Colonic mucosa (tissue), 4 donors: ENCODE data around the gene SMTN. TPM values are rescaled to one million over a fixed set of nuclear protein-coding genes. Genes with fewer than 3 reads are reported as not detected.

Source experiments
- DNase-seq: peaks from one replicate; pipeline ENCODE4 v3.0.0-alpha.2; 2020
- H3K27ac ChIP-seq: fragments of 200-600 bp; one replicate; pipeline ENCODE4 v1.8.0; 2021
- H3K27me3 ChIP-seq: fragments of 200-600 bp; one replicate; pipeline ENCODE4 v1.8.0; 2021
- H3K36me3 ChIP-seq: fragments of 200-600 bp; one replicate; pipeline ENCODE4 v1.8.0; 2021
- H3K4me1 ChIP-seq: fragments of 200-600 bp; one replicate; pipeline ENCODE4 v1.8.0; 2021; ENCODE audit warnings: mild to moderate bottlenecking
- H3K4me3 ChIP-seq: fragments of 200-600 bp; one replicate; pipeline ENCODE4 v1.8.0; 2021
- H3K9ac ChIP-seq, 2 donors: one replicate each; pipeline ENCODE4 v1.7.0; 2013; ENCODE audit warnings: control low read depth in 2 of 2, low read depth in 2 of 2, low read length in 2 of 2
- H3K9me3 ChIP-seq: fragments of 200-600 bp; one replicate; pipeline ENCODE4 v1.8.0; 2021
- intact Hi-C: fragments of 100-400 bp; cut with DNase I; formaldehyde crosslinking; loops from one replicate; pipeline ENCODE4 v1.14.1; 2022
- total RNA-seq, 2 donors: library from RNA; stranded (reverse); fragmentation: NEBNext Ultra II Directional in 1 of 2; extraction: Animal tissue kit (Norgen Biotek cat#: 25700) in 1 of 2; gene quantifications; one replicate each; pipeline ENCODE4 v1.2.1, GENCODE V29; 2021
- TF ChIP-seq, protein P1 (sequence below): fragments of 200-600 bp; IDR thresholded peaks from one replicate; pipeline ENCODE4 v1.8.0; 2022; ENCODE audit warnings: antibody characterized with exemption, mild to moderate bottlenecking
- donor health status: healthy.
- donor health status: DM: no; HTN: no; CAD: no.
- donor health status: DM: no; HTN: no; CAD: no.

SMTN gene
- total RNA-seq, 2 donors from 2014 or later: 152 to 159 TPM

DNA sequence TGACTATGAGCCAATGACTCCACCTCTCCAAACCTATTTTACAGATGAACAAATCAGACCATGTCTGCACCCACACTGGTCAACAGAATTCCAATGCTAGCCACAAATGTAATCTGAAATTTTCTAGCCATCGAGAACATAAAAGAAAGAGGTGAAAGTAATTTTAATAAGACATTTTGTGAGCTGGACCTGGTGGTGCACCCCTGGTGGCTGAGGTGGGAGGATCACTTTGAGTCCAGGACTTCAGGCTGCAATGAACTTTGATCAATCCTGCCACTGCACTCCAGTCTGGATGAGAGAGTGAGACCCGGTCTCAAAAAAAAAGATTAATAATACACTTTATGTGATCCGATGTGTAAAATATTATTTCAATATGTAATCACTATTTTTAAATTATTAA, 69.5 kb downstream of the SMTN start:
- intact Hi-C loops: no loop called here
- Histone ChIP-seq H3K4me3 (no peak overlapping the region), H3K27ac (no peak overlapping the region), H3K9ac (no peak overlapping the region), H3K27me3 (no peaks in the 10 kb centered on the region), H3K4me1 (no peaks in the 10 kb centered on the region), H3K36me3 (no peaks in the 10 kb centered on the region), H3K9me3 (no peaks in the 10 kb centered on the region)
- TF ChIP-seq, protein P1, sequence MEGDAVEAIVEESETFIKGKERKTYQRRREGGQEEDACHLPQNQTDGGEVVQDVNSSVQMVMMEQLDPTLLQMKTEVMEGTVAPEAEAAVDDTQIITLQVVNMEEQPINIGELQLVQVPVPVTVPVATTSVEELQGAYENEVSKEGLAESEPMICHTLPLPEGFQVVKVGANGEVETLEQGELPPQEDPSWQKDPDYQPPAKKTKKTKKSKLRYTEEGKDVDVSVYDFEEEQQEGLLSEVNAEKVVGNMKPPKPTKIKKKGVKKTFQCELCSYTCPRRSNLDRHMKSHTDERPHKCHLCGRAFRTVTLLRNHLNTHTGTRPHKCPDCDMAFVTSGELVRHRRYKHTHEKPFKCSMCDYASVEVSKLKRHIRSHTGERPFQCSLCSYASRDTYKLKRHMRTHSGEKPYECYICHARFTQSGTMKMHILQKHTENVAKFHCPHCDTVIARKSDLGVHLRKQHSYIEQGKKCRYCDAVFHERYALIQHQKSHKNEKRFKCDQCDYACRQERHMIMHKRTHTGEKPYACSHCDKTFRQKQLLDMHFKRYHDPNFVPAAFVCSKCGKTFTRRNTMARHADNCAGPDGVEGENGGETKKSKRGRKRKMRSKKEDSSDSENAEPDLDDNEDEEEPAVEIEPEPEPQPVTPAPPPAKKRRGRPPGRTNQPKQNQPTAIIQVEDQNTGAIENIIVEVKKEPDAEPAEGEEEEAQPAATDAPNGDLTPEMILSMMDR: no peak
- no peak for DNase-seq

DNA sequence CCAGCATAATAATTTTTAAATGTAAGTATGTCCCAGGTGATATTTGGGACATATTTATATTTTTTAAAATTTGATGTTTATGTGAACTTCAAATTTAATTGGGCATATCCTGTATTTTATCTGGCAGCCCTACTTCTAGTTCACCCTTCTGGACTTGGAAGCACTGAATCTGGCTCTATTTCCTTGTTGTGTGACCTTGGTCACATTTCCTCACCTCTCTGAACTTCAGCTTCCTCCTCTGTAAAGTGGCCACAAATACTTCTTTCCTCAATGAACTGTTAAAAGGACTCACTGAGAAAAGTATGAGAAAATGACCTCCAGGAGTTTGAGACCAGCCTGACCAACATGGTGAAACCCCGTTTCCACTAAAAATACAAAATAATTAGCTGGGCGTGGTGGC, 70.8 kb downstream of the SMTN start:
- Histone ChIP-seq H3K4me1 (no peaks in the 10 kb centered on the region), H3K36me3 (no peaks in the 10 kb centered on the region), H3K27ac (no peak overlapping the region), H3K4me3 (no peak overlapping the region), H3K9ac (no peak overlapping the region), H3K27me3 (no peaks in the 10 kb centered on the region), H3K9me3 (no peaks in the 10 kb centered on the region)
- TF ChIP-seq, protein P1: no peak
- intact Hi-C loops: no loop called here
- DNase-seq: no peak

DNA sequence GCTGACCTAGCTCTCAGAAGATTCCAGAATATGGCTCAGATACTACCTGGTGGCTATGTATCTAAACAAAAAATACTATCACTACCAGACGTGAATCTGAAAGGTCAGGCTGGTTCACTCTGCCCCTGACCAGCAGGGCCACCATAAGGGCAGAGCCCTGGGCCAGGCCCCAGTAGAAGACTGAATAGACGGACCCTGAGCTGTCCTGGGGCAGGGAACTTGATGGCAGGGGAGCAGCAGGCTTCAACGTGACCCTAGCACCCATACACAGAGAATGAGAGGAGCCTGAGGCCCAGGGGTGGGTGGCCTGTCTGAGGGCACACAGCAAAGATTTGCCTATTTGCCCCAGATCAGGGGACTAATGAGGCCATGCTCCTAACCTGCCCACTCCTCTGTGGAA, 72.2 kb downstream of the SMTN start:
- Histone ChIP-seq H3K4me3 (no peak overlapping the region), H3K27ac (no peak overlapping the region), H3K9ac (no peak overlapping the region), H3K36me3 (no peaks in the 10 kb centered on the region), H3K4me1 (no peaks in the 10 kb centered on the region), H3K9me3 (no peaks in the 10 kb centered on the region), H3K27me3 (no peaks in the 10 kb centered on the region)
- intact Hi-C loops: no loop called here
- TF ChIP-seq, protein P1: no peak
- DNase-seq: no peak

Other genes starting within 250 kb of the SMTN start
- gene MORC2, start 112.5 kb upstream of the SMTN start, total RNA-seq: 10 to 100 TPM; 14.3 to 22.2 TPM
- 10 to 100 TPM; 63.0 to 66.6 TPM for gene TUG1, start 112.1 kb upstream of the SMTN start, total RNA-seq
- 10 to 100 TPM; 27.1 to 61.7 TPM for gene SELENOM, start 26.2 kb downstream of the SMTN start, total RNA-seq
- 10 to 100 TPM; 18.3 to 18.4 TPM for gene INPP5J, start 41.6 kb downstream of the SMTN start, total RNA-seq
- gene PLA2G3, start 59.2 kb downstream of the SMTN start, total RNA-seq: under 1 TPM; 0.57 to 0.88 TPM
- 10 to 100 TPM; 28.1 to 32.3 TPM for gene RNF185, start 78.9 kb downstream of the SMTN start, total RNA-seq
- gene LIMK2, start 131.0 kb downstream of the SMTN start, total RNA-seq: 100 to 1,000 TPM in 1 of 2 donors, 10 to 100 TPM in 1; 88.0 to 109 TPM
- 10 to 100 TPM in 1 of 2 donors, 1 to 10 TPM in 1; 8.4 to 15.1 TPM for gene PIK3IP1, start 211.2 kb downstream of the SMTN start, total RNA-seq